MM.1S (cell line): Measurements from ENCODE around the gene IFNGR2.

Source experiments
- DNase-seq: peaks from one replicate; pipeline ENCODE4 v3.0.0-alpha.2; 2015
- H2AFZ ChIP-seq: fragments of 300-600 bp; sonication (generic); 2 replicates; pipeline ENCODE4 v1.6.0; 2016; ENCODE audit warnings: antibody characterized with exemption, low read length
- H3F3A ChIP-seq: fragments of 300-600 bp; sonication (generic); 2 replicates; pipeline ENCODE4 v1.6.1; 2016; ENCODE audit warnings: mild to moderate bottlenecking, antibody characterized with exemption, low read length, moderate library complexity, mixed read lengths; ENCODE audit not compliant: insufficient read depth
- H3K27ac ChIP-seq: fragments of 300-600 bp; sonication (generic); 2 replicates; pipeline ENCODE4 v1.5.1; 2016; ENCODE audit warnings: mild to moderate bottlenecking, low read length
- H3K27me3 ChIP-seq: fragments of 300-600 bp; sonication (generic); replicated peaks from 2 replicates; pipeline ENCODE4 v1.6.0; 2016; ENCODE audit warnings: low read length; ENCODE audit not compliant: insufficient read depth
- H3K36me3 ChIP-seq: fragments of 300-600 bp; sonication (generic); replicated peaks from 2 replicates; pipeline ENCODE4 v1.6.1; 2016; ENCODE audit warnings: mild to moderate bottlenecking, low read length, mixed read lengths; ENCODE audit not compliant: insufficient read depth
- H3K4me1 ChIP-seq: fragments of 300-600 bp; sonication (generic); 2 replicates; pipeline ENCODE4 v1.6.1; 2016; ENCODE audit warnings: low read length, mixed read lengths
- H3K4me2 ChIP-seq: fragments of 300-600 bp; sonication (generic); 2 replicates; pipeline ENCODE4 v1.6.0; 2016; ENCODE audit warnings: low read depth, low read length
- H3K4me3 ChIP-seq: fragments of 300-600 bp; sonication (generic); 2 replicates; pipeline ENCODE4 v1.5.1; 2016; ENCODE audit warnings: low read length, mixed read lengths
- H3K79me2 ChIP-seq: fragments of 300-600 bp; sonication (generic); 2 replicates; pipeline ENCODE4 v1.6.1; 2016; ENCODE audit warnings: mixed run types, low read length, mixed read lengths
- H3K9ac ChIP-seq: fragments of 300-600 bp; sonication (generic); 2 replicates; pipeline ENCODE4 v1.6.1; 2016; ENCODE audit warnings: low read length, mixed read lengths
- H3K9me2 ChIP-seq: fragments of 300-600 bp; sonication (generic); replicated peaks from 2 replicates; pipeline ENCODE4 v1.6.1; 2016; ENCODE audit warnings: mild to moderate bottlenecking, low read length, mixed read lengths; ENCODE audit not compliant: insufficient read depth
- H3K9me3 ChIP-seq: fragments of 300-600 bp; sonication (generic); replicated peaks from 2 replicates; pipeline ENCODE4 v1.6.1; 2016; ENCODE audit warnings: mild to moderate bottlenecking, low read length, mixed read lengths; ENCODE audit not compliant: insufficient read depth
- H4K20me1 ChIP-seq: fragments of 300-600 bp; sonication (generic); 2 replicates; pipeline ENCODE4 v1.6.1; 2016; ENCODE audit warnings: mild to moderate bottlenecking, low read length, moderate library complexity, mixed read lengths; ENCODE audit not compliant: insufficient read depth
- CTCF ChIP-seq: fragments of 300-600 bp; sonication (generic); IDR thresholded peaks from 2 replicates; pipeline ENCODE4 v1.5.1; 2016; ENCODE audit warnings: antibody characterized with exemption, low read length, mixed read lengths
- EZH2 ChIP-seq: fragments of 300-600 bp; sonication (generic); optimal IDR thresholded peaks from 2 replicates; pipeline ENCODE3; 2017; ENCODE audit warnings: low read depth, mild to moderate bottlenecking, antibody characterized with exemption, low read length, mixed read lengths
- EZH2phosphoT487 ChIP-seq: fragments of 300-600 bp; sonication (generic); IDR thresholded peaks from 2 replicates; pipeline ENCODE4 v1.6.1; 2018; ENCODE audit warnings: antibody characterized with exemption, low read length

IFNGR2 gene

GRCh38 chr21:33403128-33403785 is at the start of gene IFNGR2:
TSS of gene IFNGR2 (plus strand) at chr21:33403413. CDS start at chr21:33403544, 131 bp downstream.
- H3F3A ChIP-seq = peaks cover 5% of the 10 kb centered on the region
- peaks cover 48% of the 10 kb centered on the region for H3K79me2 ChIP-seq

GRCh38 chr21:33355355-33355754 is 47.9 kb upstream of the IFNGR2 start:
- Histone ChIP-seq H3K4me3 (no peak overlapping the region), H3K9me3 (no peaks in the 10 kb centered on the region), H3K27ac (no peak overlapping the region), H3K9ac (no peak overlapping the region), H4K20me1 (no peaks in the 10 kb centered on the region), H2AFZ (no peak overlapping the region), H3F3A (peaks cover 6% of the 10 kb centered on the region; the same call in 1 of the 2 replicates), H3K27me3 (no peaks in the 10 kb centered on the region), H3K36me3 (peaks cover 20% of the 10 kb centered on the region), H3K79me2 (peaks cover 22% of the 10 kb centered on the region), H3K4me2 (peak overlapping the region; percentile 11), H3K4me1 (peaks cover 12% of the 10 kb centered on the region), H3K9me2 (no peaks in the 10 kb centered on the region)
- DNase-seq = peak; percentile 41
- TF ChIP-seq EZH2phosphoT487 (no peak), CTCF (no peak), EZH2 (no peak)

More at GRCh38 chr21:33403128-33403785, at the start of gene IFNGR2:
- Histone ChIP-seq H3K9me2 (no peaks in the 10 kb centered on the region), H3K9me3 (no peaks in the 10 kb centered on the region), H3K4me3 (peak within 1 kb of the TSS; percentile 81), H3K27me3 (no peaks in the 10 kb centered on the region), H2AFZ (peak within 1 kb of the TSS; percentile 72), H4K20me1 (peaks cover 4% of the 10 kb centered on the region; the same call in 1 of the 2 replicates), H3K4me2 (peak within 1 kb of the TSS; percentile 78; the same call in 1 of the 2 replicates), H3K4me1 (peaks cover 11% of the 10 kb centered on the region), H3K9ac (peak within 1 kb of the TSS; percentile 77), H3K36me3 (no peaks in the 10 kb centered on the region), H3K27ac (peak within 1 kb of the TSS; percentile 50; the same call in 1 of the 2 replicates)
- TF ChIP-seq CTCF (no peak), EZH2 (no peak), EZH2phosphoT487 (no peak)
- DNase-seq = peak; percentile 64

- no peak for TF ChIP-seq CTCF
- TF ChIP-seq EZH2phosphoT487 = no peak
- TF ChIP-seq EZH2 = no peak
- Histone ChIP-seq H3K4me3 (no peak overlapping the region), H3F3A (peaks cover 12% of the 10 kb centered on the region), H3K4me1 (peaks cover 16% of the 10 kb centered on the region), H3K9ac (no peak overlapping the region), H3K27me3 (no peaks in the 10 kb centered on the region), H4K20me1 (no peaks in the 10 kb centered on the region), H3K36me3 (peaks cover 15% of the 10 kb centered on the region), H3K27ac (no peak overlapping the region), H3K9me2 (no peaks in the 10 kb centered on the region), H3K4me2 (no peak overlapping the region), H2AFZ (no peak overlapping the region), H3K79me2 (peaks cover 18% of the 10 kb centered on the region), H3K9me3 (no peaks in the 10 kb centered on the region)
- DNase-seq = no peak
Measured at GRCh38 chr21:33355996-33356395, 47.2 kb upstream of the IFNGR2 start.
